ENCODE results near the gene ARMC7. TPM values are rescaled to one million over a fixed set of nuclear protein-coding genes. Genes with fewer than 3 reads are reported as not detected.

Gene ARMC7
- total and polyA plus RNA-seq, 2 of the 13 experiments (the other 11 are each of a cell fraction or from before 2014, with no cell fraction given): 3.9 to 4.2 TPM

DNA sequence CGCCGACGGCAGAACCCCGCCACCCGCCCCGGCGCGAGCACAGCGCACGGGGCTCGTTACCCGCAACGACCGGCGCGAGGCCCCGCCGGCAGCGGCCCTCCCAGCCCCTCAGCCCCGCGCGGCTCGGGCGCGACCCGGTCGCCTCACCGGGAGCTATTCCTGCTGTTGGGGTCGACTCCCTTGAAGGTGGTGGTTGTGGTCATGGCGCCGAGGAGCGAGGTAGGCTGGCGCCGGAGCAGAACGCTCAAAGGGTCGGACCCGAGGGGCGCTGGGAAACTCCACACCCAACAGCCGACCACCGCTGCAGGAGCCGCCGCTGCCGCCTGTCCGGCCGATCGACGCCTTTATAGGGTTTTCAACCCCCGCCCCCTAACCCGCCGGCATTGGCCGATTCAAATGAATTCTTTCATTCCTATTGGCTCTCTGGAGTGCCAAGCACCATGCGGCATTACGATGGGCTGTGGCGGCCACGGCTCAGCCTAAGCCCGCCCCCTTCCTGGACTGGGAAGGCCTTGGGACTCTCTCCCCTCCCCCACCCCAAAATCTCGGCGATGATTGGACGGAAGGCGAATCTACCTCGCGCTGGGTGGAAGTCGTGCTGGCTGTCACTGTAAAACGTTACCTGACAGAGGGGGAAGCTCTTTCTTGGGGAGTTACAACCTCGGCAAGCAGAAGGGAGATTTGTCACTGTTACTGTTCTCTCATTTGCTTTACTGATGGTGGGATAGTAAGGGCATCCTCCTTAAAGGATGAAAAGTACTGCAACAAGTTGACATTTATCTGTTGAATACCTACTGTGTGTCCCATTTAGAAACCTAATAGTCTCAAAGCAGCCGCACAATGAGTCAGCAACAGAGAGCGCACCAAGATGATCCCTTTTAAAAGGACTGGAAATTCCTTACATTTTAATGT lies 44.7 kb downstream of the ARMC7 start, which contains the start of gene JPT1 (continued):
- TF ChIP-seq, protein P1, sequence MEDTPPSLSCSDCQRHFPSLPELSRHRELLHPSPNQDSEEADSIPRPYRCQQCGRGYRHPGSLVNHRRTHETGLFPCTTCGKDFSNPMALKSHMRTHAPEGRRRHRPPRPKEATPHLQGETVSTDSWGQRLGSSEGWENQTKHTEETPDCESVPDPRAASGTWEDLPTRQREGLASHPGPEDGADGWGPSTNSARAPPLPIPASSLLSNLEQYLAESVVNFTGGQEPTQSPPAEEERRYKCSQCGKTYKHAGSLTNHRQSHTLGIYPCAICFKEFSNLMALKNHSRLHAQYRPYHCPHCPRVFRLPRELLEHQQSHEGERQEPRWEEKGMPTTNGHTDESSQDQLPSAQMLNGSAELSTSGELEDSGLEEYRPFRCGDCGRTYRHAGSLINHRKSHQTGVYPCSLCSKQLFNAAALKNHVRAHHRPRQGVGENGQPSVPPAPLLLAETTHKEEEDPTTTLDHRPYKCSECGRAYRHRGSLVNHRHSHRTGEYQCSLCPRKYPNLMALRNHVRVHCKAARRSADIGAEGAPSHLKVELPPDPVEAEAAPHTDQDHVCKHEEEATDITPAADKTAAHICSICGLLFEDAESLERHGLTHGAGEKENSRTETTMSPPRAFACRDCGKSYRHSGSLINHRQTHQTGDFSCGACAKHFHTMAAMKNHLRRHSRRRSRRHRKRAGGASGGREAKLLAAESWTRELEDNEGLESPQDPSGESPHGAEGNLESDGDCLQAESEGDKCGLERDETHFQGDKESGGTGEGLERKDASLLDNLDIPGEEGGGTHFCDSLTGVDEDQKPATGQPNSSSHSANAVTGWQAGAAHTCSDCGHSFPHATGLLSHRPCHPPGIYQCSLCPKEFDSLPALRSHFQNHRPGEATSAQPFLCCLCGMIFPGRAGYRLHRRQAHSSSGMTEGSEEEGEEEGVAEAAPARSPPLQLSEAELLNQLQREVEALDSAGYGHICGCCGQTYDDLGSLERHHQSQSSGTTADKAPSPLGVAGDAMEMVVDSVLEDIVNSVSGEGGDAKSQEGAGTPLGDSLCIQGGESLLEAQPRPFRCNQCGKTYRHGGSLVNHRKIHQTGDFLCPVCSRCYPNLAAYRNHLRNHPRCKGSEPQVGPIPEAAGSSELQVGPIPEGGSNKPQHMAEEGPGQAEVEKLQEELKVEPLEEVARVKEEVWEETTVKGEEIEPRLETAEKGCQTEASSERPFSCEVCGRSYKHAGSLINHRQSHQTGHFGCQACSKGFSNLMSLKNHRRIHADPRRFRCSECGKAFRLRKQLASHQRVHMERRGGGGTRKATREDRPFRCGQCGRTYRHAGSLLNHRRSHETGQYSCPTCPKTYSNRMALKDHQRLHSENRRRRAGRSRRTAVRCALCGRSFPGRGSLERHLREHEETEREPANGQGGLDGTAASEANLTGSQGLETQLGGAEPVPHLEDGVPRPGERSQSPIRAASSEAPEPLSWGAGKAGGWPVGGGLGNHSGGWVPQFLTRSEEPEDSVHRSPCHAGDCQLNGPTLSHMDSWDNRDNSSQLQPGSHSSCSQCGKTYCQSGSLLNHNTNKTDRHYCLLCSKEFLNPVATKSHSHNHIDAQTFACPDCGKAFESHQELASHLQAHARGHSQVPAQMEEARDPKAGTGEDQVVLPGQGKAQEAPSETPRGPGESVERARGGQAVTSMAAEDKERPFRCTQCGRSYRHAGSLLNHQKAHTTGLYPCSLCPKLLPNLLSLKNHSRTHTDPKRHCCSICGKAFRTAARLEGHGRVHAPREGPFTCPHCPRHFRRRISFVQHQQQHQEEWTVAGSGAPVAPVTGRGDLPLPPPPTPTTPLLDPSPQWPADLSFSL (CRISPR knock-in tag; IDR thresholded peaks at IDR 0.05): no peak
- peak; percentile 96 for TF ChIP-seq ZFP36L1 (CRISPR knock-in tag; IDR thresholded peaks at IDR 0.05)
- 0 out of 2 replicates have a peak, but pooled peaks have one; percentile 48 for TF ChIP-seq ZNF234 (CRISPR knock-in tag; conservative IDR thresholded peaks at IDR 0.05)
- TF ChIP-seq DNMT3B (CRISPR knock-in tag; conservative IDR thresholded peaks at IDR 0.05): 0 out of 2 replicates have a peak, but pooled peaks have one; percentile 69
- TF ChIP-seq RFXAP (CRISPR knock-in tag; IDR thresholded peaks at IDR 0.05; ENCODE audit: borderline replicate concordance): peak; percentile 76; the same call in 1 of the 2 replicates
- no peak for TF ChIP-seq FOXP1 (IDR thresholded peaks at IDR 0.05)
- no peak for TF ChIP-seq FOXP1 (CRISPR knock-in tag; IDR thresholded peaks at IDR 0.05)
- TF ChIP-seq SMAD9 (CRISPR knock-in tag; IDR thresholded peaks at IDR 0.05): no peak
- no peak for TF ChIP-seq ZNF367 (CRISPR knock-in tag; IDR thresholded peaks at IDR 0.05; ENCODE audit: borderline replicate concordance)
- no peak for TF ChIP-seq ZBTB8A (CRISPR knock-in tag; IDR thresholded peaks at IDR 0.05; ENCODE audit: borderline replicate concordance, low read depth)
- TF ChIP-seq SOX6 (IDR thresholded peaks at IDR 0.05): no peak
- peak; percentile 73 for TF ChIP-seq SOX6 (CRISPR knock-in tag; IDR thresholded peaks at IDR 0.05)
- TF ChIP-seq, protein P2, sequence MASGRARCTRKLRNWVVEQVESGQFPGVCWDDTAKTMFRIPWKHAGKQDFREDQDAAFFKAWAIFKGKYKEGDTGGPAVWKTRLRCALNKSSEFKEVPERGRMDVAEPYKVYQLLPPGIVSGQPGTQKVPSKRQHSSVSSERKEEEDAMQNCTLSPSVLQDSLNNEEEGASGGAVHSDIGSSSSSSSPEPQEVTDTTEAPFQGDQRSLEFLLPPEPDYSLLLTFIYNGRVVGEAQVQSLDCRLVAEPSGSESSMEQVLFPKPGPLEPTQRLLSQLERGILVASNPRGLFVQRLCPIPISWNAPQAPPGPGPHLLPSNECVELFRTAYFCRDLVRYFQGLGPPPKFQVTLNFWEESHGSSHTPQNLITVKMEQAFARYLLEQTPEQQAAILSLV (CRISPR knock-in tag; IDR thresholded peaks at IDR 0.05; ENCODE audit: borderline replicate concordance): no peak; the same call in 1 of the 2 replicates
- TF ChIP-seq AGO2 (optimal IDR thresholded peaks at IDR 0.05; ENCODE audit: low read depth, low read length): peak; percentile 93
- no peak for TF ChIP-seq ATM (IDR thresholded peaks at IDR 0.05; ENCODE audit: borderline replicate concordance)
- TF ChIP-seq, protein P3, sequence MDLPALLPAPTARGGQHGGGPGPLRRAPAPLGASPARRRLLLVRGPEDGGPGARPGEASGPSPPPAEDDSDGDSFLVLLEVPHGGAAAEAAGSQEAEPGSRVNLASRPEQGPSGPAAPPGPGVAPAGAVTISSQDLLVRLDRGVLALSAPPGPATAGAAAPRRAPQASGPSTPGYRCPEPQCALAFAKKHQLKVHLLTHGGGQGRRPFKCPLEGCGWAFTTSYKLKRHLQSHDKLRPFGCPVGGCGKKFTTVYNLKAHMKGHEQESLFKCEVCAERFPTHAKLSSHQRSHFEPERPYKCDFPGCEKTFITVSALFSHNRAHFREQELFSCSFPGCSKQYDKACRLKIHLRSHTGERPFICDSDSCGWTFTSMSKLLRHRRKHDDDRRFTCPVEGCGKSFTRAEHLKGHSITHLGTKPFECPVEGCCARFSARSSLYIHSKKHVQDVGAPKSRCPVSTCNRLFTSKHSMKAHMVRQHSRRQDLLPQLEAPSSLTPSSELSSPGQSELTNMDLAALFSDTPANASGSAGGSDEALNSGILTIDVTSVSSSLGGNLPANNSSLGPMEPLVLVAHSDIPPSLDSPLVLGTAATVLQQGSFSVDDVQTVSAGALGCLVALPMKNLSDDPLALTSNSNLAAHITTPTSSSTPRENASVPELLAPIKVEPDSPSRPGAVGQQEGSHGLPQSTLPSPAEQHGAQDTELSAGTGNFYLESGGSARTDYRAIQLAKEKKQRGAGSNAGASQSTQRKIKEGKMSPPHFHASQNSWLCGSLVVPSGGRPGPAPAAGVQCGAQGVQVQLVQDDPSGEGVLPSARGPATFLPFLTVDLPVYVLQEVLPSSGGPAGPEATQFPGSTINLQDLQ (CRISPR knock-in tag; IDR thresholded peaks at IDR 0.05): no peak
- TF ChIP-seq ZNF546 (CRISPR knock-in tag; conservative IDR thresholded peaks at IDR 0.05): peak; percentile 91
- TF ChIP-seq, protein P4, sequence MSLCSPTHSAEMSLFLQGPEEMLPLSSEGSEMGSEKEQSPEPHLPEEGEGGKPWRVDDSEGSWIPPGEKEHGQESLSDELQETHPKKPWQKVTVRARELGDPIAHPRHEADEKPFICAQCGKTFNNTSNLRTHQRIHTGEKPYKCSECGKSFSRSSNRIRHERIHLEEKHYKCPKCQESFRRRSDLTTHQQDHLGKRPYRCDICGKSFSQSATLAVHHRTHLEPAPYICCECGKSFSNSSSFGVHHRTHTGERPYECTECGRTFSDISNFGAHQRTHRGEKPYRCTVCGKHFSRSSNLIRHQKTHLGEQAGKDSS (CRISPR knock-in tag; IDR thresholded peaks at IDR 0.05; ENCODE audit: borderline replicate concordance, low read depth): peak; percentile 69; the same call in 1 of the 2 replicates
